HepG2 (cell line): ENCODE data around the gene TOLLIP. TPM values are rescaled to one million over a fixed set of nuclear protein-coding genes. Genes with fewer than 3 reads are reported as not detected.

Source experiments
- ATAC-seq: fragments of 200-7000 bp; cut with Tn5 transposase; 3 replicates; pipeline ENCODE4 v1.9.1; 2020; ENCODE audit warnings: mild to moderate bottlenecking, moderate library complexity
- BruUV-seq: library from RNA; stranded (reverse); fragments of 400-500 nt; replicated peaks from 2 replicates; lab custom pipeline; 2021; lab: Mats Ljungman, UMichigan
- CTCF ChIA-PET: fragments of 300-600 bp; formaldehyde crosslinking; extraction: SDS; loops from one replicate; lab custom pipeline; 2021; ENCODE audit warnings: low total read pairs, inconsistent platforms, low intra/inter-chr PET ratio; lab: Yijun Ruan, JAX
- POLR2A ChIA-PET: fragments of 350-600 bp; sonication (Branson Sonifier 250); formaldehyde crosslinking; loops from one replicate; lab custom pipeline; 2020; ENCODE audit warnings: antibody characterized with exemption, inconsistent platforms; lab: Yijun Ruan, JAX
- DNase-seq: peaks from one replicate; pipeline ENCODE4 v3.0.0-alpha.2; 2015; ENCODE audit warnings: low spot score
- FAIRE-seq: peaks from 3 replicates; lab custom pipeline; 2011; peaks lifted over from hg19 to GRCh38; lab: Jason Lieb, UNC
- H2AFZ ChIP-seq: one replicate; pipeline ENCODE4 v1.6.1; 2011; ENCODE audit warnings: low read length, inconsistent platforms
- H3K27ac ChIP-seq: fragments of 300-600 bp; 3 replicates; pipeline ENCODE4 v1.8.0; 2011; ENCODE audit warnings: mixed run types, mild to moderate bottlenecking, mixed read lengths, low read length, inconsistent platforms; ENCODE audit not compliant: insufficient read depth; ENCODE audit errors: extremely low read length
- H3K27me3 ChIP-seq, 2 experiments: fragments of 200-600 bp in 1 of 2; 2 replicates in 1 of 2; 3 replicates in 1 of 2; pipeline versions ENCODE4 v1.6.0 to v1.8.0; 2011; ENCODE audit warnings: low read length in 2 of 2, mild to moderate bottlenecking in 2 of 2, moderate library complexity in 2 of 2, inconsistent platforms in 1 of 2; ENCODE audit not compliant: insufficient read depth in 2 of 2, control insufficient read depth in 1 of 2
- H3K36me3 ChIP-seq, 2 experiments: fragments of 200-600 bp in 1 of 2; replicated peaks in 1 of 2; 2 replicates in 1 of 2; 3 replicates in 1 of 2; pipeline versions ENCODE4 v1.5.1 to v1.8.0; 2011; ENCODE audit warnings: low read length in 2 of 2, inconsistent platforms in 1 of 2; ENCODE audit not compliant: insufficient read depth in 2 of 2, control insufficient read depth in 1 of 2
- H3K4me1 ChIP-seq: 2 replicates; pipeline ENCODE4 v1.5.1; 2012; ENCODE audit warnings: low read length, inconsistent platforms; ENCODE audit not compliant: insufficient read depth
- H3K4me2 ChIP-seq: 2 replicates; pipeline ENCODE4 v1.6.0; 2011; ENCODE audit warnings: low read depth, low read length, inconsistent platforms
- H3K4me3 ChIP-seq, 3 experiments: fragments of 200-600 bp in 1 of 3; sonication (generic), shearing (Covaris generic) in 1 of 3; replicated peaks in 1 of 3; 2 replicates each; pipeline ENCODE4 v1.5.1; 2011 to 2016; ENCODE audit warnings: low read length in 3 of 3, inconsistent platforms in 2 of 3, low read depth in 2 of 3, mild to moderate bottlenecking in 2 of 3, control low read depth in 1 of 3, mixed read lengths in 1 of 3; ENCODE audit not compliant: insufficient read depth in 1 of 3
- H3K79me2 ChIP-seq: one replicate; pipeline ENCODE4 v1.6.1; 2011; ENCODE audit warnings: low read length, inconsistent platforms; ENCODE audit not compliant: insufficient read depth
- H3K9ac ChIP-seq: 2 replicates; pipeline ENCODE4 v1.6.0; 2011; ENCODE audit warnings: mild to moderate bottlenecking, low read depth, low read length, inconsistent platforms; ENCODE audit not compliant: insufficient read depth
- H3K9me3 ChIP-seq: 2 replicates; pipeline ENCODE4 v1.5.1; 2012; ENCODE audit warnings: mild to moderate bottlenecking, low read length
- H4K20me1 ChIP-seq: 2 replicates; pipeline ENCODE4 v1.6.0; 2011; ENCODE audit warnings: inconsistent platforms, mild to moderate bottlenecking, low read length, moderate library complexity; ENCODE audit not compliant: insufficient read depth
- ZBTB33 ChIP-seq: sonication (generic); formaldehyde crosslinking; IDR thresholded peaks from 2 replicates; pipeline ENCODE4 v1.4.0; 2020; ENCODE audit warnings: missing genetic modification reagents
- ZNF768 ChIP-seq: sonication (generic); formaldehyde crosslinking; IDR thresholded peaks from 2 replicates; pipeline ENCODE4 v1.4.0; 2020; ENCODE audit warnings: missing genetic modification reagents
- WGBS: methylation state at CpG from one replicate; pipeline ENCODE4 v1.1.6; 2017; ENCODE audit warnings: low lambda C conversion rate; 5-methylcytosine and 5-hydroxymethylcytosine counted together
- in situ Hi-C: cut with HindIII; loops from 2 replicates; pipeline ENCODE4 v1.10.0; 2017; ENCODE audit warnings: low pct_unique_long_range_greater_than_20kb; ENCODE audit not compliant: extremely low pct_ligation_motif_present
- intact Hi-C: fragments of 100-400 bp; cut with micrococcal nuclease; formaldehyde crosslinking; loops from one replicate; pipeline ENCODE4 v1.10.0; 2022; ENCODE audit not compliant: unreplicated experiment
- polyA plus RNA-seq, 8 experiments: library from polyadenylated mRNA; depleted of rRNA in 3 of 8; stranded (reverse) in 7 of 8; unstranded in 1 of 8; fragments of >200 nt; fragmentation: Illumina TruSeq in 4 of 8; extraction: Trizol in 4 of 8; gene quantifications; 2 replicates each; pipeline versions ENCODE4 v1.2.1 to v1.2.3, GENCODE V29; 2011 to 2016; ENCODE audit warnings: low read depth in 4 of 8, missing spikeins in 1 of 8, mixed read lengths in 1 of 8; ENCODE audit not compliant: insufficient read depth in 1 of 8
- total RNA-seq, 5 experiments: library from RNA; depleted of rRNA; stranded (reverse); fragments of >200 nt; fragmentation: Illumina TruSeq; extraction: Trizol; gene quantifications; 2 replicates each; pipeline ENCODE4 v1.2.3, GENCODE V29; 2016; ENCODE audit warnings: low read depth in 1 of 5

TOLLIP gene
- total and polyA plus RNA-seq, 2 of the 13 experiments (the other 11 are each of a cell fraction or from before 2014, with no cell fraction given): 25.9 to 47.5 TPM

- peaks cover 9% of the 10 kb centered on the region for H3K9me3 ChIP-seq
- ChIA-PET POLR2A (no interaction called here), CTCF (no interaction called here)
- peaks cover 76% of the 10 kb centered on the region for H3K4me1 ChIP-seq
- H3K27me3 ChIP-seq: no peaks in the 10 kb centered on the region
- H3K4me3 ChIP-seq: peak overlapping the region in 1 of 3 experiments; percentile 69; a peak in 1 of 6 replicates
- WGBS: 93% methylated on average over 13 of the region's 21 CpGs
- ATAC-seq (no peak), DNase-seq (no peak), FAIRE-seq (no peak)
- 0 out of 2 replicates have a peak, but pooled peaks have one; percentile 18 for TF ChIP-seq ZBTB33 (CRISPR knock-in tag)
- TF ChIP-seq ZNF768: no peak
- no peak overlapping the region for H3K9ac ChIP-seq
- peak overlapping the region; percentile 95 for H3K27ac ChIP-seq
- no peaks in the 10 kb centered on the region for H4K20me1 ChIP-seq
- intact Hi-C loops (loop anchor here (10.0 kb wide), 1 partner anchor 77 kb away; the partner anchor contains the start of gene BRSK2), in situ Hi-C loops (no loop called here)
- peaks cover 3 to 8% of the 10 kb centered on the region in 2 experiments; a peak in 3 of 5 replicates for H3K36me3 ChIP-seq
- no TSS peak for BruUV-seq
- H2AFZ ChIP-seq: no peak overlapping the region
- peaks cover 63% of the 10 kb centered on the region for H3K79me2 ChIP-seq
- peak overlapping the region; percentile 83 for H3K4me2 ChIP-seq
Observed at GRCh38 chr11:1307163-1307870, 2.1 kb downstream of the TOLLIP start.
